Activated CD8-positive, alpha-beta memory T cell treated with anti-CD3 and anti-CD28 coated beads, Interleukin-2, amount 50 U/mL, for 1 hour (primary cell): ENCODE results near the gene GCSAM.

Experiments
- DNase-seq: peaks from one replicate; pipeline ENCODE4 v3.0.0-alpha.2; 2020; ENCODE audit errors: extremely low read depth

The GCSAM gene

DNA sequence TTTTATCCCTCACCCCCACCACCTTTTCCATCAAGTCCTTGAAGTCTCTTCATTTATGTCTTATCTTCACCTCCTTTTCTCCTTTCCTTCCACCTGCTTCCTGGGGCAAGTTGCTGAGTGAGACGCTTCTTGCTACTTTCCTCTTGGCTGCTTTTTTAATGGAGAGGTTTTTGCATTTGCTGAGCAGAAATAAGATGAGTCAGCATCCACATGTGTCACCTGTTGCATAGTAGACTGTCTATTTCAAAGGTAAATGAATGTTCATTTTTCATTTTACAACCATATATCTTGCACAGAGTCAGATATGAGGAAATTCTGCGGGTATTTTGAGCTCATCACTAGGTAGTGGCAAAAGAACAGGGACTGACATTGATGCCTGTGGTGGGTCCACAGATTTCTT is 28.3 kb downstream of the GCSAM start:
- no peak for DNase-seq

- no peak for DNase-seq
Observed at GRCh38 chr3:112101916-112102315, 31.1 kb downstream of the GCSAM start.

DNA sequence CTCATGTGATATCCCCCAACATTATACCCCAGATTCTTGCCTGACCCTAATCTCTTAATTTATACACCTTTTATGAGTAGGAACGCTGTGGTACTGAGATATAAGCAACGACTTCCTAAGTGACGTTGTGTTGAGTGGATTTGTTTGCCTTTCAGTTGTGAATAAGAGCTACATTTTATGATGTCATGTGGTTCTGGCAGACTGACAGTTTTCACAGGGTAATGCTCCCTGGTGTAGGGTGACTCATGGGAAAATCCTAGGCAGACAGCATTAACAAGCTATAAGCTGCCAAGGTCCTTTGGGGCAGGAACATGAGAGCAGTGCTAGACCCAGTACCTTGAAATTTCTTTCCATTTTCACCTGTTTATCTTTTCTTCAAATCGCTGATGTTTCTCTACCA is 35.7 kb downstream of the GCSAM start:
- DNase-seq: no peak

DNA sequence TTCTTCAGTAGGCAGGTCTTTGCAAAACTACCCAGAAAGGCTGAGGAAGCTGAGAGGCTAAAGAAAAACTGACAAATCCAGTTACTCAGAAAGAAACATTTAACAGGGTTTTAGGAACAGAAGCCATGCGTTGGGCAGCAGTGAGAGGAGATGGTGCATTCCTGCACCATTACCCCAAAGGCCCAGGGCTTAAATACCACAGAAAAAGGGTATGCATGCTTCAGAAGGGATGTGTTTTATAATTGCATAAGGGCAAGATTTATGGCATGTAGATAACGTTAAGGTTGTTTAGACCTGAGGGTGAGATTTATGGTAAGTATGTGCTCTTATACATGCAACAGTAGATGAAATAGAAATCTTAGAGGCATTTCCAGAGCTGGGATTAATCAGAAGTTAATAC is 36.9 kb downstream of the GCSAM start:
- DNase-seq: no peak

DNA sequence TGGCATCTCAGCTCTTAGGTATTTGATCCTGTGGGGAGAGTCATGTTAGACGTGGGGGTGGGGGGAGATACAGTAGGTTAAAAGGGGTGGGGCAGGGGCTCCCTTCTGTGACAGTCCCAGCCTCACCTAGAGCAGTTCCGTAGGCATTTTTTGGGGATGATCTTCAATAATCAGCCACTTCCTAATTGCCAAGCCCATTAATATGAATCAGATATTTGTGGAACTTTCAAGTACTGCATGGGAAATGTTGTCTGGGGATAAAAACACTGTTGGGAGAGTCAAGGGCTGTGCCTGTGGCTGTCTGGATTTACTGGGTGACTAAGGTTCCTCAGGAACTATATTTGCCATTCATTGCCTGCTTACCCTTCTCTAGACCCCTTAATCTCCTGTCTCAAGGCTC is 37.3 kb downstream of the GCSAM start:
- no peak for DNase-seq

- DNase-seq: no peak
Observed at GRCh38 chr3:112093180-112093522, 39.9 kb downstream of the GCSAM start.

- no peak for DNase-seq
Observed at GRCh38 chr3:112092496-112093179, 40.4 kb downstream of the GCSAM start.

- DNase-seq: no peak
Observed at GRCh38 chr3:112090887-112091586, 42.0 kb downstream of the GCSAM start.

GRCh38 chr3:112089956-112090886 is 42.8 kb downstream of the GCSAM start:
- no peak for DNase-seq

DNA sequence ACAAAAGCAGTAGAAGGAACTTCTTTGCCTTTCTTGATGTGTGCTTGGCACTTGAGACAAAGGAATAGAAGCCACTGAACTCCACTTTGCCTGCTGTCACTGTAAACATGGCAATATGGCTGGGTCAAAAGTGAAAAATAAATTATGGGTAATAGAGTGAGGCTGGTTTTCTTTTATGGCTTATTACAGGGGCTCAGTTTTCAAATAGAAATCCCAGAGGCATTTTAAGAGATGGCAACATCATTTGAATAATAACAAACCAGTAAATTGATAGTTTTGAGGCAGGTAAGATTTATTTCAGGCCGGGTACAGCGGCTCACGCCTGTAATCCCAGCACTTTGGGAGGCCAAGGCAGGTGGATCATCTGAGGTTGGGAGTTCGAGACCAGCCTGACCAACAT is 44.1 kb downstream of the GCSAM start:
- no peak for DNase-seq

DNA sequence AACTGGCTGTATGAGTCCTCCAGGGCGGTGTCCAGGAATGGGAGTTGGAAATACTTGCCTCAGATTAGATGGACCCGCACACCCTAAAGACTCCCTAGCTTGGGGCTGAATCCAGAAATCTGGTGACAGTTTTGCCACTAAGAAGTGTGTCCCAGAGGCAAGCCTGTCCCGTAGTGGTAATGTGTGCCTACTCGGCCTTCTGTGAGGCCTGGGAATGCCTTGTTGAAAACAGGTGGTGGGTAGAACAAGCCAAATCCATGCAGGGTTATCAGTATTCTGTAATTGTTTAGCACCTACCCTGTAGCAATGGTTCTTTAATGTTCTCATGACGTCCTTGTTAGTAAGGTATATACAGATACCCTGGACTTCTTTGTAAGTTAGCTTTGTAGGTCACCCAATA is 45.3 kb downstream of the GCSAM start:
- no peak for DNase-seq

GRCh38 chr3:112086875-112087524 is 46.0 kb downstream of the GCSAM start:
- DNase-seq: no peak

- no peak for DNase-seq
Observed at GRCh38 chr3:112086076-112086854, 46.8 kb downstream of the GCSAM start, which contains the start of gene C3orf52. TSS of gene C3orf52 (plus strand) at chr3:112086389. CDS start at chr3:112086408, 19 bp downstream.

DNA sequence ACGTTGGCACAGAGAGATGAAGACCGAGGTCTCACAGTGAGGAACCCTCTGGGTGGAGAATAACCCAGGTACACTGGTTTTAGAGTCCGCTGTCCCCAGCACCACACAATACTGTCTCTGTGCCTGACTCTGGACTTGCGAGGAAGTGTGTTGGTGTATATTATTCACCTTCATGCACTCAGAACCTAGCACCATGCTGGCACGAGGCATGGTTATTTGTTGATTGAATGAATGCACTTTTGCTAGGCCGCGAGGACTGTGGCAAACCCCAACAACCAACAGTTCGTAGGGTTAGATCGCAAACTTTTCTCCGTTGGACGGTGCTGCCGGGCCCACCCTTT is 47.3 kb downstream of the GCSAM start:
- DNase-seq: no peak

DNA sequence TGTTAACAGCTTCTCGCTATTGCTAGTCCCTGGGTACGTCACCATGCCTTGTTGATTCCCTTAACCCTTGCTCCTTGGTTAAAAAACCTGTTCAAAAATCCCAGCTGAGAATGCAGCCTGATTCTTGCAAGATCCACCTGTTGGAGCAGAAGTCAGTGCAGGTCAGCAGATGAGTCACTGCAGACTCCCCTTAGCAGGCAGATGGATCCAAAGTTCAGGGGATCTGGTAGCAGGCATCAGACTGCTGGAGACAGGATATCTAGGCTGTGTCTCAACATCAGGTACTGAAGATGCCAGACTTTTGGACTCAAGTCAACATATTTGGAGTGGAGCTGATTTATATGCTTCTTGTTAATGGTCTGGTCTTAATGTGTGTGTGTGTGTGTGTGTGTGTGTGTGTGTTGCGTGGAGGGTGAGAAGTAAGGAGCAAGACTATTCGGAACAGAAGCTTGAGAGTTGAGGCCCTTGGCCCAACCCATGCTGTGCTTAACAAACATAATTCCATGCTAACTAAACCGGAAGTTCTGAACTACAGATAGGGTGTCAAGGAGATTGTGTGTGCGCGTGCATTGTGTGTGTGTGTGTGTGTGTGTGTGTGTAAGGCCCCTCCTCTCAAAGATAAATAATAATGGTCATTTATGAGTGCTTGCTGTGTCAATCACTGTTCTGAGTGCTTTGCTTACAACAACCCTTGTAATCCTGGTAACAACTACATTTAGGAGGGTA is 47.9 kb downstream of the GCSAM start:
- no peak for DNase-seq

DNA sequence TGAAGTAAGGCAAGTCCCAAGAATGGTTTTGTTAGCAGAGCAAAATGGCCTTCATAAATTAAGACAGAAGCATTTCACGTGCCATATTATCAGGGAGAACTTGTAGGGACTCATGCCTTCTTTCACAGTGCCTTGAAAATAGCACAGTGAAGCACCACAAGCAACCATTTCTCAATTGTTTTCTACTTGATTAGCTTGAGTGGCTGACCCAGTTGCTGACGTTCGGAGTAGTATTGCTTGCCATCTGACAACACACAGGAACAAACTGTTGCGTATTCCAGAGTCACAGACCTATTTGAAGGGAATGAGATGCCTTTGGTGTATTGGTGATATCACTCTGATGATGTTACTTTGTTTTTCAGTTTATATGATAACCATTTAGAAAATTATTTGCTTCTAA is 49.8 kb downstream of the GCSAM start:
- DNase-seq: no peak

GRCh38 chr3:112078125-112079083 is 54.6 kb downstream of the GCSAM start:
- DNase-seq: no peak

- no peak for DNase-seq
Observed at GRCh38 chr3:112074616-112075497, 58.2 kb downstream of the GCSAM start.
